IMR-90 (cell line): ENCODE measurements around the gene SS18L1. TPM values are rescaled to one million over a fixed set of nuclear protein-coding genes. Genes with fewer than 3 reads are reported as not detected.
A peak's percentile ranks its signal among the peaks of the same experiment; 100 is the strongest.

Experiments used
- ATAC-seq: fragments of 200-7000 bp; cut with Tn5 transposase; 2 replicates; pipeline ENCODE4 v1.9.1; 2020; ENCODE audit warnings: low read depth, mild to moderate bottlenecking, moderate library complexity
- BruUV-seq: library from RNA; stranded (reverse); fragments of 400-500 nt; replicated peaks from 2 replicates; lab custom pipeline; 2021; lab: Mats Ljungman, UMichigan
- CTCF ChIA-PET: fragments of 300-600 bp; formaldehyde crosslinking; extraction: SDS; loops from one replicate; lab custom pipeline; 2021; ENCODE audit warnings: antibody characterized with exemption; lab: Yijun Ruan, JAX
- POLR2A ChIA-PET: fragments of 300-600 bp; sonication (Branson Sonifier 250); formaldehyde crosslinking; loops from one replicate; lab custom pipeline; 2022; ENCODE audit warnings: antibody characterized with exemption; ENCODE audit not compliant: unreplicated experiment; lab: Charles Lee
- DNase-seq: peaks from one replicate; pipeline ENCODE4 v3.0.0; 2013
- H2AFZ ChIP-seq: replicated peaks from 2 replicates; pipeline ENCODE3; 2013; ENCODE audit warnings: low read length, mild to moderate bottlenecking; ENCODE audit not compliant: poor library complexity
- H2AK5ac ChIP-seq: 2 replicates; pipeline ENCODE4 v1.6.1; 2013; ENCODE audit warnings: low read depth, low read length, inconsistent platforms
- H2AK9ac ChIP-seq: replicated peaks from 2 replicates; pipeline ENCODE3; 2013; ENCODE audit warnings: mild to moderate bottlenecking, low read depth, low read length, moderate library complexity; ENCODE audit not compliant: poor library complexity
- H2BK120ac ChIP-seq: 2 replicates; pipeline ENCODE4 v1.6.1; 2013; ENCODE audit warnings: low read depth, low read length, inconsistent platforms
- H2BK15ac ChIP-seq: 3 replicates; pipeline ENCODE4 v1.6.1; 2013; ENCODE audit warnings: low read depth, low read length, inconsistent platforms
- H2BK20ac ChIP-seq: 2 replicates; pipeline ENCODE4 v1.6.1; 2013; ENCODE audit warnings: low read depth, mild to moderate bottlenecking, inconsistent platforms, low read length, moderate library complexity
- H2BK5ac ChIP-seq: 2 replicates; pipeline ENCODE4 v1.6.1; 2013; ENCODE audit warnings: mild to moderate bottlenecking, low read depth, low read length, inconsistent platforms; ENCODE audit not compliant: poor library complexity, severe bottlenecking
- H3K14ac ChIP-seq: replicated peaks from 2 replicates; pipeline ENCODE4 v1.6.1; 2013; ENCODE audit warnings: low read depth, low read length, inconsistent platforms
- H3K18ac ChIP-seq: 2 replicates; pipeline ENCODE4 v1.6.1; 2013; ENCODE audit warnings: low read depth, low read length, control low read depth
- H3K23ac ChIP-seq: 2 replicates; pipeline ENCODE4 v1.6.1; 2013; ENCODE audit warnings: low read depth, low read length, inconsistent platforms
- H3K27ac ChIP-seq: 2 replicates; pipeline ENCODE4 v1.5.1; 2013; ENCODE audit warnings: mild to moderate bottlenecking, control low read depth, low read length; ENCODE audit not compliant: insufficient read depth
- H3K27me3 ChIP-seq: 2 replicates; pipeline ENCODE4 v1.6.1; 2013; ENCODE audit warnings: low read length; ENCODE audit not compliant: control insufficient read depth, insufficient read depth
- H3K36me3 ChIP-seq: 2 replicates; pipeline ENCODE4 v1.6.1; 2013; ENCODE audit warnings: low read length, mixed read lengths; ENCODE audit not compliant: control insufficient read depth, insufficient read depth
- H3K4ac ChIP-seq: 2 replicates; pipeline ENCODE4 v1.6.1; 2013; ENCODE audit warnings: low read depth, low read length, inconsistent platforms
- H3K4me1 ChIP-seq: 2 replicates; pipeline ENCODE4 v1.6.1; 2013; ENCODE audit warnings: low read length, mixed read lengths; ENCODE audit not compliant: control insufficient read depth, insufficient read depth
- H3K4me2 ChIP-seq: 2 replicates; pipeline ENCODE4 v1.6.1; 2013; ENCODE audit warnings: low read depth, mild to moderate bottlenecking, control low read depth, low read length, moderate library complexity
- H3K4me3 ChIP-seq: 2 replicates; pipeline ENCODE4 v1.5.1; 2013; ENCODE audit warnings: low read depth, mild to moderate bottlenecking, control low read depth, low read length, moderate library complexity; ENCODE audit not compliant: insufficient read depth
- H3K56ac ChIP-seq: 2 replicates; pipeline ENCODE4 v1.6.1; 2013; ENCODE audit warnings: low read length, inconsistent platforms; ENCODE audit not compliant: insufficient read depth; ENCODE audit errors: extremely low read depth
- H3K79me1 ChIP-seq, 2 experiments: 2 replicates each; pipeline ENCODE4 v1.6.1; 2013; ENCODE audit warnings: low read length in 2 of 2, inconsistent platforms in 1 of 2, low read depth in 1 of 2
- H3K9ac ChIP-seq: 2 replicates; pipeline ENCODE4 v1.6.1; 2013; ENCODE audit warnings: low read depth, low read length, control low read depth
- H3K9me1 ChIP-seq: 2 replicates; pipeline ENCODE4 v1.6.1; 2013; ENCODE audit warnings: low read length, inconsistent platforms; ENCODE audit not compliant: insufficient read depth
- H3K9me3 ChIP-seq: 2 replicates; pipeline ENCODE4 v1.6.1; 2013; ENCODE audit warnings: low read length; ENCODE audit not compliant: control insufficient read depth, insufficient read depth
- H4K20me1 ChIP-seq: 2 replicates; pipeline ENCODE4 v1.6.1; 2013; ENCODE audit warnings: low read length, inconsistent platforms; ENCODE audit not compliant: insufficient read depth
- H4K5ac ChIP-seq: 2 replicates; pipeline ENCODE4 v1.6.1; 2013; ENCODE audit warnings: mild to moderate bottlenecking, low read depth, low read length, control low read depth
- H4K8ac ChIP-seq, 2 experiments: 2 replicates each; pipeline ENCODE4 v1.6.1; 2013; ENCODE audit warnings: low read depth in 2 of 2, low read length in 2 of 2, control low read depth in 1 of 2, inconsistent platforms in 1 of 2
- H4K91ac ChIP-seq: 2 replicates; pipeline ENCODE4 v1.6.1; 2013; ENCODE audit warnings: low read depth, low read length, inconsistent platforms; ENCODE audit not compliant: insufficient read depth
- CEBPB ChIP-seq: IDR thresholded peaks from 2 replicates; pipeline ENCODE4 v1.6.1; 2012; ENCODE audit warnings: low read depth, low read length, improper control_type of control experiment
- CTCF ChIP-seq: conservative IDR thresholded peaks from 2 replicates; pipeline ENCODE4 v1.5.1; 2012; ENCODE audit warnings: mild to moderate bottlenecking, low read depth, low read length, improper control_type of control experiment
- FOS ChIP-seq: fragments of 150-350 bp; IDR thresholded peaks from 2 replicates; pipeline ENCODE4 v1.6.1; 2016; ENCODE audit warnings: low read depth, low read length
- MAFK ChIP-seq: IDR thresholded peaks from 2 replicates; pipeline ENCODE4 v1.6.1; 2012; ENCODE audit warnings: low read depth, low read length, improper control_type of control experiment
- MAZ ChIP-seq: IDR thresholded peaks from 2 replicates; pipeline ENCODE4 v1.6.1; 2012; ENCODE audit warnings: low read depth, mild to moderate bottlenecking, low read length, improper control_type of control experiment, moderate library complexity, borderline replicate concordance
- MXI1 ChIP-seq: IDR thresholded peaks from 2 replicates; pipeline ENCODE4 v1.6.1; 2012; ENCODE audit warnings: low read depth, mild to moderate bottlenecking, low read length, moderate library complexity, borderline replicate concordance
- NFE2L2 ChIP-seq: fragments of 150-350 bp; IDR thresholded peaks from 2 replicates; pipeline ENCODE4 v1.6.1; 2016; ENCODE audit warnings: low read depth, mild to moderate bottlenecking, low read length
- POLR2A ChIP-seq: IDR thresholded peaks from 2 replicates; pipeline ENCODE4 v1.6.1; 2012; ENCODE audit warnings: mild to moderate bottlenecking, low read depth, low read length
- RAD21 ChIP-seq: IDR thresholded peaks from 2 replicates; pipeline ENCODE4 v1.6.1; 2012; ENCODE audit warnings: low read length, improper control_type of control experiment
- RCOR1 ChIP-seq: IDR thresholded peaks from 2 replicates; pipeline ENCODE4 v1.6.1; 2012; ENCODE audit warnings: mild to moderate bottlenecking, low read length, improper control_type of control experiment; ENCODE audit not compliant: insufficient replicate concordance
- RFX5 ChIP-seq: IDR thresholded peaks from 2 replicates; pipeline ENCODE4 v1.8.0; 2012; ENCODE audit warnings: low read depth, mild to moderate bottlenecking, low read length, moderate library complexity
- SMC3 ChIP-seq: fragments of 150-350 bp; IDR thresholded peaks from 2 replicates; pipeline ENCODE4 v1.6.1; 2016; ENCODE audit warnings: low read depth, mild to moderate bottlenecking, antibody characterized with exemption, low read length, moderate library complexity
- WGBS, 2 experiments: methylation state at CpG; one replicate each; pipeline versions ENCODE4 v1.1.5 to v1.1.7; 2013; ENCODE audit warnings: missing lambda C conversion rate in 2 of 2; ENCODE audit not compliant: insufficient read length in 1 of 2; ENCODE audit errors: extremely low coverage in 2 of 2; 5-methylcytosine and 5-hydroxymethylcytosine counted together
- dilution Hi-C: fragments of 300-500 bp; cut with HindIII; formaldehyde crosslinking; loops from one replicate; pipeline ENCODE4 v1.14.3; 2018; ENCODE audit warnings: low sequenced_read_pairs; ENCODE audit not compliant: unreplicated experiment
- in situ Hi-C: fragments of 300-500 bp; cut with MboI; formaldehyde crosslinking; loops from 3 replicates; pipeline ENCODE4 v1.14.3; 2019; ENCODE audit warnings: low sequenced_read_pairs, inconsistent platforms, mixed read lengths
- intact Hi-C: fragments of 100-400 bp; cut with micrococcal nuclease; formaldehyde crosslinking; loops from 2 replicates; pipeline ENCODE4 v1.10.0; 2022
- polyA plus RNA-seq, 3 experiments: library from polyadenylated mRNA; depleted of rRNA; stranded (reverse); fragments of >200 nt; gene quantifications; 2 replicates each; pipeline ENCODE4 v1.2.3, GENCODE V29; 2012; ENCODE audit warnings: low replicate concordance in 1 of 3
- total RNA-seq: library from RNA; depleted of rRNA; stranded (reverse); fragments of >200 nt; gene quantifications from 2 replicates; pipeline ENCODE4 v1.2.3, GENCODE V29; 2012

The SS18L1 gene
- total and polyA plus RNA-seq, 2 of the 4 experiments (the other 2 are of a cell fraction) = 8.1 to 12.2 TPM

- CTCF ChIA-PET = no interaction called here
- H2AFZ ChIP-seq = peak overlapping the region; percentile 97
- peaks cover 86% of the 10 kb centered on the region for H4K20me1 ChIP-seq
- H3K36me3 ChIP-seq = peaks cover 21% of the 10 kb centered on the region
- no peak overlapping the region; a peak in 1 of 4 replicates for H4K8ac ChIP-seq
- H3K56ac ChIP-seq = no peak overlapping the region
- intact Hi-C loops = no loop called here
- H3K27me3 ChIP-seq = no peaks in the 10 kb centered on the region
- DNase-seq (peak; percentile 60), ATAC-seq (peak; percentile 41)
- peak overlapping the region; percentile 95 for H3K4me3 ChIP-seq
- peak overlapping the region; percentile 79 for H3K4me2 ChIP-seq
- peaks cover 33% of the 10 kb centered on the region for H3K9me1 ChIP-seq
- dilution Hi-C loops = no loop called here
- H4K5ac ChIP-seq = no peak overlapping the region
- peak overlapping the region; percentile 39; the same call in 1 of the 2 replicates for H3K27ac ChIP-seq
- BruUV-seq = no TSS peak
- H2BK5ac ChIP-seq = peak overlapping the region; percentile 100
- H4K91ac ChIP-seq = no peak overlapping the region
- in situ Hi-C loops = no loop called here
- no peak overlapping the region for H2BK120ac ChIP-seq
- H3K14ac ChIP-seq = no peak overlapping the region
- WGBS, 2 experiments = 0% methylated on average over 61 of the region's 104 CpGs; no CpG with 5 or more reads in 1 of the 2 experiments
- no peak overlapping the region for H3K4ac ChIP-seq
- peak overlapping the region; percentile 86 for H2AK9ac ChIP-seq
- POLR2A ChIA-PET = interaction anchor here (0.6 kb wide), 2 partner anchors 10 to 557 kb away, joined by 3 to 4 read pairs; no protein-coding TSS in a partner anchor
- no peak overlapping the region for H2BK20ac ChIP-seq
- H3K18ac ChIP-seq = no peak overlapping the region
- 0 out of 2 replicates have a peak overlapping the region, but pooled peaks have one; percentile 17 for H2AK5ac ChIP-seq
- H3K4me1 ChIP-seq = peaks cover 16% of the 10 kb centered on the region
- peaks cover 9 to 79% of the 10 kb centered on the region in 2 experiments; a peak in 3 of 4 replicates for H3K79me1 ChIP-seq
- peak overlapping the region; percentile 39; the same call in 1 of the 2 replicates for H3K23ac ChIP-seq
- H2BK15ac ChIP-seq = no peak overlapping the region
- no peaks in the 10 kb centered on the region for H3K9me3 ChIP-seq
- TF ChIP-seq NFE2L2 (no peak), RCOR1 (no peak), MXI1 (peak; percentile 83; the same call in 1 of the 2 replicates), CEBPB (no peak), SMC3 (no peak), RFX5 (no peak), MAFK (no peak), CTCF (no peak), RAD21 (no peak; the same call in 1 of the 2 replicates), FOS (no peak), MAZ (peak; percentile 31; the same call in 1 of the 2 replicates), POLR2A (no peak; the same call in 1 of the 2 replicates)
- peak overlapping the region; percentile 60 for H3K9ac ChIP-seq
Observed at GRCh38 chr20:62143957-62144825, 622 bp downstream of the SS18L1 start.
